ENCODE results near the gene EBF4. TPM values are rescaled to one million over a fixed set of nuclear protein-coding genes. Genes with fewer than 3 reads are reported as not detected.

Gene EBF4
- total RNA-seq, 1 donor from 2014 or later: 11.8 TPM

DNA sequence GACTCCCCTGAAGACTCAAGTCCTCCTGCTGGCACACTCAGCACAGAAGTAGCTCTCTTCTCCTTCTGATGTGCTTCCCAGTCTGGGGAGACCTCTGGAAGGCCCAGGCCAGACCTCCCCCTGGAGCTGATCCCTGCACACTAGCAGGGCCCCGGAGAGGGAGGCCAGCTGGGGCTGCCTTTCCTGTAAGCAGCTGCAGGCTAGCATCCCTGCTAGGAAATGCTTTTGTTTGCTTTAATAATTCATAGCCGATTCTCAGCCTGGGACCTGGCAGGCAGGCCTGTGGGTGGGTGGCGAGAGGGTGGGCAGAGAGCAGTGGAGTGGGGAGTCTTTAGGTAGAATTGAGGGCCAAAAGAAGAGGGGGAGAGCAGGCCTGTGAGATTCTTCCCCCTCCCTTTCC, 5.2 kb downstream of the EBF4 start:
- DNase-seq (ENCODE audit: low spot score in 2 of 2) (no peak), FAIRE-seq (no peak)

DNA sequence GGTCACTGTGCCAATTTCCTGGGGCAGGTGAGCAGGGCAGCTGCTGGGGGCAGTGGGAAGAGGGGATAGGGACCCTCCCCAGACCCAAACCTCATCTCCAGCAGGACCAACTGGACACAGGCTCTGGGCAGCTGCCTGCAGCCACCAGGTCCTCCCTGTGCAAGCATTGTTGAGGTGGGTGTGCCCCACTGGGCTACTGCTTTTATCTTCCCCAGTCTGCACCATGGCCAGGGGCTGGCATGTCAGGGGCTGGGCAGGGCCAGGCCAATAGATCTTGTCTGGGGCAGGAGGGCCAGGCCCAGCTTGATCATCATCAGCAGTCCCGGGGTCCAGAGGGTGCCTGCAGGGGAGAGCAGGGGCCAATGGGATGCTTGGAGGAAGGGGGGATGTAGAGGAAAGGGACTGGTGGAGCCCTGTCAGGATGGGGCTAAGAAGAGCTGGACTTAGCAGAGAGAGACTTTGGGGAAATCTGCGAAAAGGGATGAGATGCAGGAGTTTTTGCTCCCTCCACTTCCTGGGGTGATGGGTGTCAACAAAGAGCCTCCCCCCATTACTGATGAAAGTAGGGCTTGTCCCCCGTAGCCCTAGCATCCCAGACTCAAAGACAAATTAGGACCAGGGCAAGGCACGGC, 5.7 kb downstream of the EBF4 start:
- no peak for FAIRE-seq
- no peak for DNase-seq (ENCODE audit: low spot score in 2 of 2)

DNA sequence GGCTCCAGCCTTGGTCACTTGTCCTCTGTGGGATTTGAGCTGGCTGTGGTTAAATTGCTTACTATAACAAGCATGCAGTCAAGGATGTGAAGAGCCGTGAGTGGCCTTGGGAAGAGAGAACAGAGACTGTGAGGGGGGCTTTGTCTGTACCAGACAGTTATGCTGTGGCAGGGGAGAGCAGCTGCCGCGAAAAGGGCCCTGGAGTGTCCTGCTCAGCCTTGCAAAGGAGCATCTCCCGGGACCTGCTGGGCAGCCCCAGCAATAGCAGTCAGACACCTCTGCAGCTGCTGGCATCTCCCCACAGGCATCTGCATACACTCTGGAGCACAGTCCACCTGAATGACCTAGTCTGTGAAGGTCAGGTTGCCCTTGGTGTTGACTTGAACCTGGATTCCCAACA, 6.3 kb downstream of the EBF4 start:
- DNase-seq (ENCODE audit: low spot score in 2 of 2) (no peak), FAIRE-seq (no peak)

DNA sequence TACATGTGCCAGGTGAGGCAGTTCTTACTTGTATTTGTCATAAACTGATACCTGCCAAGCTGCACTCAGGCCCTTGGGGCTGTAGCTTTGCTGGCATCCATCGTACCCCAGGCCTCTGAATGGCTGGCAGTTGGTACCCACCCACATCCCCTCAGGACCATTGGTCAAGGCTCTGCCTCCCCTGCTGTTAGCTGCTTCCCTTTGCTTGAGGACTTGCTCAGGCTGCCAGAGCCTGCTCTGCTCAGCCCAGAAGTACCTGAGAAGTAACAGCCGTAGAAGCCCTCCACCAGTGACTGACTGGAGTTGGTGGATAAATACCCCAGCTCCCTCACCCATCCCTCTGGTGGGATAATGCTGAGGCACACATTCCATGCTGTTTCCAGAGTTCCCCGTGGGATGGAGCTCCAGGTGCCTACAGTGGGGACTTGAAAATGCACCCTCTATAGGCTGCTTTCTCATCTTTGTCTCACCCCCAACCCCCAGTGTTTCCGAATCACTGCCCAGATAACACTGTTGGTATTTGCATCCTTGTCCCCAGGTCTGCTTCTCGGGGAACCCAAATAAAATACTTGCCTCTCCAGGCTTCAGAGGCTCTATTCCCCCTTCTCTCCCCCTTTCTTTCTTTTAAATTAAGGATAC, 7.3 kb downstream of the EBF4 start:
- DNase-seq (ENCODE audit: low spot score in 2 of 2): no peak
- FAIRE-seq: no peak

- no peak for FAIRE-seq
- no peak for DNase-seq (ENCODE audit: low spot score in 2 of 2)
These were observed 8.5 kb downstream of the EBF4 start for GRCh38 chr20:2700913-2701620.

DNA sequence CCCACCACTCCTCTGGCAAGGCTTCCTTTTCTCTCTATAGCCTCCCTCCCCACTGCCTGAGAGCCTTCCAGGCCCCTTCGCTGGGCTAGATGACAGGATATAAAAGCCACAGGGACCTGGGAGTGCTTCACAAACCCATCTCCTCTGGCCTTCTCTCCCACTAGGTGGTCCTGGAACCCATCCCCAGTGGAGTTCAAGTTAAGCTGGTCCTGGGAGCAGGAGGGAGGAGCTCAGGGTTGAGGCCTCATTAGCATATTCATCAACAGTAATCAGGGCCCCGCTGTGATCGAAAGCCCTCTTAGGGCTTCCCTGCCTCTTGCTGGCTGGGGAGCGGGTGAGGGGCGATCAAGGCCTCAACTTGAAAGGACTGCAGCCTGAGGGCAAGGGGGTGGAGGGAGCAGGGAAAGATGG, 9.1 kb downstream of the EBF4 start:
- DNase-seq (ENCODE audit: low spot score in 2 of 2) (no peak), FAIRE-seq (no peak)

- DNase-seq (ENCODE audit: low spot score in 2 of 2): no peak
- no peak for FAIRE-seq
These were observed 11.3 kb downstream of the EBF4 start for GRCh38 chr20:2703716-2704475.

DNA sequence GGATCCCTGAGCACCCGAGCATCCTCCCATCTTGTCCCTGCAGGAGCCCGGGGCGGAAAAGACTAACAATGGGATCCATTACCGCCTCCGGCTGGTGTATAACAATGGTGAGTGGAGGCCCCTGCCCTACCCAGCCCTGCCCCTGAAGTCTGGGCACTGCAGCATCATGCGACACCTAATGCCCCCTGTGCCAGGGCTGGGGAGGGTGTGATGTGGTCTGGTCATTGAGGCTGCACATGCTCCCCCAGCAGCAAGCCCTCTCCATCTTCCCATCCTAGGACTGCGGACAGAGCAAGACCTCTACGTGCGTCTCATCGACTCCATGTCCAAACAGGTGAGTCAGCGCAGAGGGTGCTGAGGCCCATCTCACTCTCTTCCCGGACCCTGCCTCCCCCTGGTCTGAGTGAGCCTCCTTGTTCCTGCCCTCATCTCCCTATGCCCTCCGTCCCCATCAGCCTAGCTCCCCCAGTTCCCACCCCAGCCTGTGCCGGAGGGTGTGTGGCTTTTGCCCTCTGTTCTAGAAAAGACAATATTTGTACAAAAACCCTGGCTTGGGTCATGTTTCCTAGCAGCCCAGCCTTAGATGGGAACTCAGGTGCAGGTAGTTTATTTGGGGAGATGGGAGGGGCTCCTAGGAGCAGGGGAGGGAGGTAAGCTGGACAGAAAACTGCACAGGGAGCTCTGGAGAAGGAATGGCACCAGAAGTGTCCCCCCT, 13.5 kb downstream of the EBF4 start:
- no peak for DNase-seq (ENCODE audit: low spot score in 2 of 2)
- FAIRE-seq: no peak

- DNase-seq (ENCODE audit: low spot score in 2 of 2) (no peak), FAIRE-seq (no peak)
These were observed 14.2 kb downstream of the EBF4 start for GRCh38 chr20:2706688-2707352.

GRCh38 chr20:2707353-2708072, 14.9 kb downstream of the EBF4 start:
- DNase-seq (ENCODE audit: low spot score in 2 of 2) (no peak), FAIRE-seq (no peak)

DNA sequence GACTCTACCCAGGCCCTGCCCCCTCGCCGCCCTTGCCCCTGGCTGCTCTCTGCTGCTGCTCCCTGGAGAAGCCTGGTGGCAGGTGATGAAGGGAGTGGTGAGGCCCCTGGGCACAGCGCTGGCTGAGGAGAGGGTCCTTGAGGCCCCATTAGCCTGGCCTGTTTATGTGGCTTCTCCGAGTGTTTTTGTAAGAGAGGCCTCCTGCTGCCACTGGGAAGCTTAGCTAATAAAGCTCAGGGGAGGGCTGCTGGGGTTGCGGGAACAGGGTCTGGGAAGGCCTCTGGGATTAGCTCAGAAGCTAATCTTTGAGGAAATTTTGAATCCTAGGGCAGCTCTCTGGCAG, 15.5 kb downstream of the EBF4 start:
- FAIRE-seq (no peak), DNase-seq (ENCODE audit: low spot score in 2 of 2) (no peak)

DNA sequence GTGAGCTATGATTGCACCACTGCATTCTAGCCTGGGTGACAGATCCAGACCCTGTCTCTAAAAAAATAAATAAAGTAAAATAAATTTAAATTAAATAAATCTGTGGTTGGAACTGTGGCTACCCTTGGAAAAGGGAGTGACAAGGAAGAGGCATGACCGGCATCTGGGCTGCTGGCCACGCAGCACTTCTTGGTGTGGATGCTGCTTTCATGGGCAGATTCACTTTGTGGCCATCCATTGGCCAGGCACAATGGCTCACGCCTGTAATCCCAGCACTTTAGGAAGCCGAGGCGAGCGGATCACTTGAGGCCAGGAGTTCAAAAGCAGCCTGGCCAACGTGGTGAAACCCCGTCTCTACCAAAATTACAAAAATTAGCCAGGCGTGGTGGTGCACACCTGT, 16.1 kb downstream of the EBF4 start:
- FAIRE-seq (no peak), DNase-seq (ENCODE audit: low spot score in 2 of 2) (no peak)

GRCh38 chr20:2709205-2709981, 16.8 kb downstream of the EBF4 start:
- DNase-seq (ENCODE audit: low spot score in 2 of 2) (no peak), FAIRE-seq (no peak)

GRCh38 chr20:2713285-2713684, 20.7 kb downstream of the EBF4 start:
- no peak for FAIRE-seq
- no peak for DNase-seq (ENCODE audit: low spot score in 2 of 2)

DNA sequence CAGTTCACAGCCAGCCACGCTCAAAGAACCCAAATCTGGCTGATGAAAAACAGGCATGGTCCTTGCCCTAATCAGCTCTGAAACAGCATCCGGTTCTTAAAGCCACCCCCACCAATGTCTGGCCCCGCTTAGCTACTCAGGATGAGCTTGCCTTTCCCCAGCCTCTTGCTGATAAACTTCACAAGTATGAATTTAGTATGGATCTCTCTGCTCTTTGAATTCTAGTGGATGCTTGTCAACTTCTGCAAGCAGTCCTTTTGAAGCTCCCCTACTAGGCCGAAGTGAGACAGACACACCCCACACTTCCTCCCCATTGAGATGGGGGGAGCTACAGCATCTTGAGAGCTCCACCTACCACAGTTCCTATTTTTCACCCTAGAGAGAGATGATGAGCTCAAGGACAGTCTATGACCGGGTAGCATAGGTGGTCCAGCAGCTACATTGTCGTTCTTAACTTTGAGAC, 36.7 kb downstream of the EBF4 start:
- DNase-seq (ENCODE audit: low spot score in 2 of 2): no peak
- no peak for FAIRE-seq

GRCh38 chr20:2729791-2730190, 37.2 kb downstream of the EBF4 start:
- no peak for FAIRE-seq
- no peak for DNase-seq (ENCODE audit: low spot score in 2 of 2)

- no peak for DNase-seq (ENCODE audit: low spot score in 2 of 2)
These were observed 42.3 kb downstream of the EBF4 start for GRCh38 chr20:2734899-2735298.

DNA sequence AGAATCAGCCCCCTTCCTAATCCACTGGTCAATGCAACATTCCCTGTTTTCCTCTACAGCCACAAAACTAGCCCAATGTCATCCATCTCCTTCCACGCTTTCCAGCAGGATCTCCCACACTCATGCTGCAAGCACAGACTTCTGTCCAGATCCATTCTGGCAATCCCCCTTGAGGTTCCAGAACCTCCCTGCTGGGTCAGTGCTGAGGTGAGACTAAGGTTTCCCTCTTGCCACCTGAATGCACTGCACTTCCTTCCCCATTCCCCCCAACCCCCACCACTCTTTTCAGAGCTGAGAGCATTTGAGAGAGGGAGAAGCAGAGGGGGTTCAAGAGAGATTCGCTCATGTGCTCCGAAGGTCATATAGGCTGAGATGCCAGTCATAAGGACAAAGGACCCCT, 43.9 kb downstream of the EBF4 start:
- FAIRE-seq: no peak
- no peak for DNase-seq (ENCODE audit: low spot score in 2 of 2)

More at GRCh38 chr20:2734899-2735298, 42.3 kb downstream of the EBF4 start:
- no peak for FAIRE-seq

All from frontal cortex (tissue), 4 donors.